GM23338 (cell line): ENCODE data around the gene PRMT7. TPM values are rescaled to one million over a fixed set of nuclear protein-coding genes. Genes with fewer than 3 reads are reported as not detected.

Experiments used
- ATAC-seq: fragments of 200-7000 bp; cut with Tn5 transposase; 3 replicates; pipeline ENCODE4 v1.9.1; 2020
- DNase-seq: peaks from one replicate; pipeline ENCODE4 v3.0.0-alpha.2; 2015; ENCODE audit warnings: low spot score
- H2AFZ ChIP-seq: fragments of 200-600 bp; sonication (generic); 2 replicates; pipeline ENCODE4 v1.8.0; 2016; ENCODE audit warnings: antibody characterized with exemption, mild to moderate bottlenecking, moderate library complexity
- H3F3A ChIP-seq: fragments of 200-600 bp; sonication (generic); replicated peaks from 2 replicates; pipeline ENCODE4 v1.8.0; 2017; ENCODE audit warnings: antibody characterized with exemption, mixed run types, low read depth
- H3K27ac ChIP-seq: fragments of 200-600 bp; sonication (generic); 2 replicates; pipeline ENCODE4 v1.6.1; 2016; ENCODE audit warnings: low read depth
- H3K27me3 ChIP-seq: fragments of 200-600 bp; sonication (generic); 2 replicates; pipeline ENCODE4 v1.8.0; 2016; ENCODE audit warnings: mild to moderate bottlenecking, mixed run types, moderate library complexity; ENCODE audit not compliant: insufficient read depth
- H3K36me3 ChIP-seq: fragments of 200-600 bp; sonication (generic); 2 replicates; pipeline ENCODE4 v1.8.0; 2016; ENCODE audit warnings: mild to moderate bottlenecking; ENCODE audit not compliant: insufficient read depth
- H3K4me1 ChIP-seq: fragments of 200-600 bp; sonication (generic); 2 replicates; pipeline ENCODE4 v1.8.0; 2016; ENCODE audit warnings: mild to moderate bottlenecking, moderate library complexity; ENCODE audit not compliant: insufficient read depth
- H3K4me2 ChIP-seq: fragments of 200-600 bp; sonication (generic); 2 replicates; pipeline ENCODE4 v1.7.1; 2017; ENCODE audit warnings: mixed run types
- H3K4me3 ChIP-seq: fragments of 200-600 bp; sonication (generic); 2 replicates; pipeline ENCODE4 v1.6.1; 2016; ENCODE audit warnings: mixed run types
- H3K79me2 ChIP-seq: fragments of 200-600 bp; sonication (generic); replicated peaks from 2 replicates; pipeline ENCODE4 v1.8.0; 2017; ENCODE audit warnings: mild to moderate bottlenecking; ENCODE audit not compliant: insufficient read depth
- H3K9me2 ChIP-seq: fragments of 200-600 bp; sonication (generic); 2 replicates; pipeline ENCODE4 v1.8.0; 2017; ENCODE audit not compliant: insufficient read depth
- H4K20me1 ChIP-seq: fragments of 200-600 bp; sonication (generic); replicated peaks from 2 replicates; pipeline ENCODE4 v1.8.0; 2017; ENCODE audit warnings: mild to moderate bottlenecking; ENCODE audit not compliant: insufficient read depth
- H3K27ac Mint-ChIP-seq: 2 replicates; pipeline ENCODE4 v1.8.0; 2020; ENCODE audit warnings: inconsistent platforms, mild to moderate bottlenecking, moderate library complexity, mixed read lengths
- H3K27me3 Mint-ChIP-seq: 3 replicates; pipeline ENCODE4 v1.8.0; 2022; ENCODE audit warnings: low read depth, mild to moderate bottlenecking, moderate library complexity, mixed read lengths, inconsistent platforms; ENCODE audit not compliant: insufficient read depth, poor library complexity
- H3K36me3 Mint-ChIP-seq: 3 replicates; pipeline ENCODE4 v1.8.0; 2021; ENCODE audit warnings: low read depth, mild to moderate bottlenecking, inconsistent platforms, moderate library complexity, mixed read lengths
- H3K4me1 Mint-ChIP-seq: 3 replicates; pipeline ENCODE4 v1.8.0; 2020; ENCODE audit warnings: mild to moderate bottlenecking, inconsistent platforms, mixed read lengths
- H3K4me3 Mint-ChIP-seq: 3 replicates; pipeline ENCODE4 v1.8.0; 2021; ENCODE audit warnings: moderate library complexity, mild to moderate bottlenecking, inconsistent platforms, mixed read lengths
- H3K9me3 Mint-ChIP-seq: 3 replicates; pipeline ENCODE4 v1.8.0; 2020; ENCODE audit warnings: moderate library complexity, mild to moderate bottlenecking, inconsistent platforms, mixed read lengths
- CREB1 ChIP-seq: fragments of 250-450 bp; sonication (Bioruptor Pico); IDR thresholded peaks from 2 replicates; pipeline ENCODE4 v1.5.0; 2020; ENCODE audit warnings: low read depth, mild to moderate bottlenecking, moderate library complexity
- ETS1 ChIP-seq: IDR thresholded peaks from 2 replicates; pipeline ENCODE4 v1.6.1; 2016; ENCODE audit warnings: antibody characterized with exemption
- EZH2phosphoT487 ChIP-seq: fragments of 200-600 bp; sonication (generic); IDR thresholded peaks from one replicate; pipeline ENCODE4 v1.8.1; 2018; ENCODE audit warnings: antibody characterized with exemption; ENCODE audit not compliant: unreplicated experiment
- JUNB ChIP-seq: IDR thresholded peaks from one replicate; pipeline ENCODE4 v1.6.1; 2016; ENCODE audit warnings: antibody characterized with exemption; ENCODE audit not compliant: unreplicated experiment
- NANOG ChIP-seq: IDR thresholded peaks from 2 replicates; pipeline ENCODE4 v1.6.1; 2016; ENCODE audit warnings: antibody characterized with exemption, borderline replicate concordance
- POLR2AphosphoS5 ChIP-seq: IDR thresholded peaks from 2 replicates; pipeline ENCODE4 v1.6.1; 2016; ENCODE audit warnings: antibody characterized with exemption, low read depth
- REST ChIP-seq: IDR thresholded peaks from one replicate; pipeline ENCODE4 v1.6.1; 2018; ENCODE audit warnings: antibody characterized with exemption; ENCODE audit not compliant: unreplicated experiment
- STAT1 ChIP-seq: IDR thresholded peaks from one replicate; pipeline ENCODE4 v1.6.1; 2016; ENCODE audit warnings: antibody characterized with exemption; ENCODE audit not compliant: unreplicated experiment
- ZNF114 ChIP-seq: fragments of 250-450 bp; sonication (Bioruptor Pico); IDR thresholded peaks from 2 replicates; pipeline ENCODE4 v1.5.0; 2020; ENCODE audit warnings: mild to moderate bottlenecking, moderate library complexity
- polyA plus RNA-seq: library from polyadenylated mRNA; unstranded; fragments of >200 nt; fragmentation: Nextera tagmentation; extraction: Ambion mirVana; gene quantifications from 2 replicates; pipeline ENCODE4 v1.2.1, GENCODE V29; 2016
- total RNA-seq: library from RNA; depleted of rRNA; stranded (reverse); fragments of >200 nt; shearing (Covaris generic); gene quantifications from 2 replicates; pipeline ENCODE4 v1.2.3, GENCODE V29; 2014

The PRMT7 gene
- total and polyA plus RNA-seq, 2 experiments from 2014 or later: 20.2 to 65.3 TPM

- TF ChIP-seq REST (no peak), POLR2AphosphoS5 (no peak), CREB1 (CRISPR knock-in tag) (no peak), STAT1 (no peak)
These were observed 24.4 kb downstream of the PRMT7 start (continued) for GRCh38 chr16:68335175-68335574.

- H2AFZ ChIP-seq: no peak overlapping the region
- H4K20me1 ChIP-seq: no peaks in the 10 kb centered on the region; the same call in 1 of the 2 replicates
- no peaks in the 10 kb centered on the region for H3K79me2 ChIP-seq
- ATAC-seq (no peak), DNase-seq (no peak)
- H3K4me3 ChIP-seq: no peak overlapping the region
- H3K9me3 Mint-ChIP-seq: no peaks in the 10 kb centered on the region
- peaks cover 6% of the 10 kb centered on the region; the same call in 1 of the 2 replicates for H3F3A ChIP-seq
- no peak overlapping the region for H3K4me2 ChIP-seq
- H3K27me3 Mint-ChIP-seq: no peaks in the 10 kb centered on the region
- no peaks in the 10 kb centered on the region for H3K4me1 Mint-ChIP-seq
- peaks cover 22% of the 10 kb centered on the region for H3K36me3 ChIP-seq
- no peaks in the 10 kb centered on the region for H3K27me3 ChIP-seq
- no peak overlapping the region for H3K4me3 Mint-ChIP-seq
- peaks cover 60% of the 10 kb centered on the region for H3K36me3 Mint-ChIP-seq
- H3K4me1 ChIP-seq: no peaks in the 10 kb centered on the region; the same call in 1 of the 2 replicates
- H3K27ac ChIP-seq: no peak overlapping the region
- no peaks in the 10 kb centered on the region for H3K9me2 ChIP-seq
- H3K27ac Mint-ChIP-seq: no peak overlapping the region
- TF ChIP-seq EZH2phosphoT487: no peak
- no peak for TF ChIP-seq JUNB
- no peak for TF ChIP-seq NANOG
- TF ChIP-seq REST: no peak
- TF ChIP-seq ZNF114: no peak
- no peak for TF ChIP-seq CREB1 (CRISPR knock-in tag)
- no peak for TF ChIP-seq ETS1
- no peak for TF ChIP-seq STAT1
These were observed 27.7 kb downstream of the PRMT7 start for GRCh38 chr16:68338326-68339119.
